AG09309 (cell line): Measurements from ENCODE around the gene GLDN.

ENCODE experiments used
- DNase-seq: peaks from one replicate; pipeline ENCODE4 v3.0.0-alpha.2; 2010; ENCODE audit warnings: low read depth
- H3K4me3 ChIP-seq: 2 replicates; pipeline ENCODE4 v1.5.1; 2011; ENCODE audit warnings: mild to moderate bottlenecking, low read depth, low read length, moderate library complexity; ENCODE audit not compliant: control insufficient read depth
- TF ChIP-seq, protein P1 (sequence below): IDR thresholded peaks from 2 replicates; pipeline ENCODE4 v1.5.1; 2011; ENCODE audit warnings: mild to moderate bottlenecking, low read depth, low read length, inconsistent platforms; ENCODE audit not compliant: insufficient read depth, control insufficient read depth; ENCODE audit errors: missing control alignments

GLDN gene

DNA sequence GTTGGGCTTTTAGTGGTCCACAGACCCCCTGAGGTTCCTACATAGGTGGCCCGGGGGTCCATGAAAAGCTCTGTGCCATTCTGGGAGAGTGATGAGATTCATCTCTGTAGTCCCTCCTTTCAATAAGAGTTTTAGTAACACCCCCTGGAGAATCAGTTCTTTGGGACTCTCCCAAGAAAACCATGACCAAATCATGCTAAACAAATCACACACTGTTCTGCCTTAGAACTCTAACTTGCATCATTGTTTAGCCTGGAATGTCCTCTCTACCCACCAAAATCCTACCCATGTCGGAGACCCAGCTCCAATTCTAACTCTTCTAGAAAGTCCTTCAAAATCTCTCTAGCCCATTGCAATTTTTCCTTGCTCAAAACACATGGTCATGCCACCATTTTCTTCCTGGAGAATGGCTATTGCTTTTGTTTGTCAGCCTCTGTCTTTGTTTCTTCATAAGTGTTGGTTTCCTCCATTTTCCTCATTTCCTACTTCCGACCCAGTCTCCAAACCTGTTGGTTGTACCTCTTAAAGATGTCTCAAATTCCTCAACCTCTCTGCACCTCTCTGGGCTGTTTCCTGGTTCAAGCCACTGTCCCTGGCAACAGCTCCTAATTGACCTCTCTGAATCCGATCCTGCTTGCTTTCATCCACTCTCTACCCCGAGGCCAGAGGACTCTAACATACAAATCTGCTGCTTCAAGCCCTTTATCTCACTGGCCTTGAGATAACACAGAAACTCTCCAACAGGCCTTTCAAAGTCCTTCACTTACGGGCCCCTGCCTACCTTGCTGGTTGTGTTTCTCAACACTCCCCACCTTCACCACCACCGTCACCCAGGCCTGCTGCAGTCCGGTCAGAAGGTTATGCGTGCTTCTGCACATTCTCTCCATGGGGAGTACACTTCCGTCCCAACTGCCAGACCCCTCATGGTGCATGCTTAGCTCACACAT is 26.8 kb upstream of the GLDN start:
- no peak overlapping the region for H3K4me3 ChIP-seq
- TF ChIP-seq, protein P1, sequence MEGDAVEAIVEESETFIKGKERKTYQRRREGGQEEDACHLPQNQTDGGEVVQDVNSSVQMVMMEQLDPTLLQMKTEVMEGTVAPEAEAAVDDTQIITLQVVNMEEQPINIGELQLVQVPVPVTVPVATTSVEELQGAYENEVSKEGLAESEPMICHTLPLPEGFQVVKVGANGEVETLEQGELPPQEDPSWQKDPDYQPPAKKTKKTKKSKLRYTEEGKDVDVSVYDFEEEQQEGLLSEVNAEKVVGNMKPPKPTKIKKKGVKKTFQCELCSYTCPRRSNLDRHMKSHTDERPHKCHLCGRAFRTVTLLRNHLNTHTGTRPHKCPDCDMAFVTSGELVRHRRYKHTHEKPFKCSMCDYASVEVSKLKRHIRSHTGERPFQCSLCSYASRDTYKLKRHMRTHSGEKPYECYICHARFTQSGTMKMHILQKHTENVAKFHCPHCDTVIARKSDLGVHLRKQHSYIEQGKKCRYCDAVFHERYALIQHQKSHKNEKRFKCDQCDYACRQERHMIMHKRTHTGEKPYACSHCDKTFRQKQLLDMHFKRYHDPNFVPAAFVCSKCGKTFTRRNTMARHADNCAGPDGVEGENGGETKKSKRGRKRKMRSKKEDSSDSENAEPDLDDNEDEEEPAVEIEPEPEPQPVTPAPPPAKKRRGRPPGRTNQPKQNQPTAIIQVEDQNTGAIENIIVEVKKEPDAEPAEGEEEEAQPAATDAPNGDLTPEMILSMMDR = no peak
- DNase-seq = no peak

DNA sequence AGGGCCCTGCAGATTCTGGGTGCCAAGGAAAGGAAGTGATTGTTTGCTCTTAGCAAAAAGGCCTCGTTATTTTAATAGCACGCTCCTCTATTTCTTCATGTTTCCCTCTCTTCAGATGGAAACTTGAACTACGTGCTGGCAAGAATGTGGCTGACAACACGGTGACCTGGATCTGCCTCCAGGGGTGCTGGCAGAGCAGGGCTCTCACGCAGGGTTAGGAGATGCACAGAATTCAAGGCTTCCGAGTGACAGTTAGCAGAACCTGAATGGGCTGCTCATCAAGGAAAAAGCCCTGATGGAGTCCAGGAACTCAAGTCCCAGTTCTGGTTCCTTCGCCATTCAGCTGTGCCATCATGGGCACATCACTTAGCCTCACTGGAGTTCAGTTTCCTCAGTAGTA is 25.7 kb upstream of the GLDN start:
- TF ChIP-seq, protein P1 = no peak
- no peak overlapping the region for H3K4me3 ChIP-seq
- DNase-seq = no peak

DNA sequence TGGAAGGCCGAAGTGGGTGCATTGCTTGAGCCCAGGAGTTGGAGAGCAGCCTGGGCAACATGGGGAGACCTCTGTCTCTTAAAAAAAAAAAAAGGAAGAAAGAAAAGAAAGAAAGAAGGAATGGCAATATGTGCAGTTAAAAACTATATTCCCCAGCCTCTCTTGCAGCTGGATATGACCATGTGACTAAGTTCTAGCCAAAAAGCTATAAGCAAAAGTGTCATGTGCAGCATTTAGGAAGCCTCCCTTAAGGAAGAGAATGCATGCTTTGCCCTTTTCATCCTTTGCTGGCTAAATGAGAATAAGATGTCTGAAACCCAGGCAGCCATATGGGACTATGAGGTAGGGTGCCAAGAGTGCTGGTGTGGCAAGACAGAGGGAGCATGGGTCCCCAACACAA is 24.8 kb upstream of the GLDN start:
- H3K4me3 ChIP-seq = no peak overlapping the region
- DNase-seq = no peak
- TF ChIP-seq, protein P1 = no peak

DNA sequence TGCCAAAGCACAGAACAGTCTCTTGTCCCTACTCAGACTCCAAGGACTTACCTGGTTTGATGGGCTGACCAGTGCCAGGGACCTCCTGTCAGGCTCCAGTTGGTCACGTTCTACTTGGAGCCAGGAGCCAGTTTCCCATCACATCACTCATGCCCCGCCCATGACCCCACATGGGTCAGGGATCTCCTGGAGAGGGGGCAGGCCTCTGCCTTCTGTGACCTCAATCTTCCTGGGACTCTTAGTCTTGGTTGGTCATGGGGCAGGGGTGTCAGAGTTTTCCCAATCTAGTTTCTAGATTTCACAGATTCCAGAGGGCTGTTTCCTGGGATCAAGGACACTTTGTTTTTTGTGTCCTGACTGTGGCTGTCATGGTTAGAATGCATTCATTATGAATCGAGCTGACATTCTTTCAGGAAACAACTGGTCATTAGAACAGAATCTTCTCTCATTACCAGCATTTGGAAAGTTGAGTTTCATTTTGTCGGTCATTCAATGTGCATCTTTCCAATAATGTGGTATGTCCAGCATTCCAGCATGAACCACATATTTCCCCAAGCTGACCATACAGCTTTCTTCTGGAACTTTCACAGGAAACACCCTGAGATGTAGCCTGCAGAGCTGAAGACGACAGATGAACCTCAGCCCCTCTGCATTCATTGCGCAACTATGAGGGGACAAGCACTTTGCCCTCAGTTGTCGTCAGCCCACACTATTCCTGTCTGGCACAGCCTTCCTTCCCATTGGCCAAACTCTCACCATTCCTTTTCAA is 22.9 kb upstream of the GLDN start:
- no peak overlapping the region for H3K4me3 ChIP-seq
- no peak for DNase-seq
- TF ChIP-seq, protein P1 = no peak

DNA sequence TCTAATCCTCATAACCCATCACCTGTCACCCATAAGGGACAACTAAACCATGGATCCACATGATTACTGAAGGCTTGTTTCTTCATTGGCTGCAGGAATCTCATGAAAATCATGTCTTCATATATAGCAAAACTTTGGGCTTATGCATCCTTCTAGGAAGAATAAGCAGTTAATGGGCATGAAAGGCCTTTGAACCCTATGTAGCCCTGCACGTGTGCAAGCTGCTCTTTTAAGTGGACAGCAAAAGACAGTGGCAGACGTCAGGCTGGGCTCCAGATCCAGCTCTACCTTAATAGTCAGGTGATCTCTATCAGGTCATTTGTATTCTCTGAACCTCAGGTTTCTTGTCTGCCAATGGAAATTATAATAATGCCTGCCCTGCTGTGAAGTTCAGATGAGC is 21.9 kb upstream of the GLDN start:
- TF ChIP-seq, protein P1 = no peak
- no peak overlapping the region for H3K4me3 ChIP-seq
- no peak for DNase-seq

DNA sequence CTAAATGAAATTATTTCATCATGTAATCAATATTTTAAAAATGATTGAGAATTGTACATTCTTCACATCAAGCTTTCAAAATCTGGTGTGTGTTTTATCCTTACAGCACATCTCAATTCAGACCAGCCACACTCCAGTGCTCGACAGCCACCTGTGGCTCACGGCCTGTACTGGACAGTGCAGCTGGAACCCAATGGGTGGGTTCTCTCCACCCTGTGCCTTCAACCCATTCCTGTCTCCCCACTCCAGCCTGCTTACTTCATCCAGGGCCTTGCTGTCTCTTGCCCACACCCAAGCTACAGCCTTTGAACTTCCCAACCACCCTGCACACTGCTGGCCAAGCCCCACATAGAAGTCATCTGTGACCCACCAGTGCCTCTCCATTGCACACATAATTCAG is 20.6 kb upstream of the GLDN start:
- H3K4me3 ChIP-seq = no peak overlapping the region
- DNase-seq = no peak
- TF ChIP-seq, protein P1 = no peak
